Stimulated activated naive CD4-positive, alpha-beta T cell treated with Interleukin-2 at 50 U/mL for 16 hours (primary cell): ENCODE data around the gene PRDX4.
"Not testable (repeated sequence)": the region's sequence is repeated elsewhere in the genome, so short reads cannot be mapped to it uniquely, and the experiment has no call there.

ENCODE experiments used
- DNase-seq: peaks from one replicate; lab custom pipeline; 2025; lab: John Stamatoyannopoulos, UW

The PRDX4 gene

DNA sequence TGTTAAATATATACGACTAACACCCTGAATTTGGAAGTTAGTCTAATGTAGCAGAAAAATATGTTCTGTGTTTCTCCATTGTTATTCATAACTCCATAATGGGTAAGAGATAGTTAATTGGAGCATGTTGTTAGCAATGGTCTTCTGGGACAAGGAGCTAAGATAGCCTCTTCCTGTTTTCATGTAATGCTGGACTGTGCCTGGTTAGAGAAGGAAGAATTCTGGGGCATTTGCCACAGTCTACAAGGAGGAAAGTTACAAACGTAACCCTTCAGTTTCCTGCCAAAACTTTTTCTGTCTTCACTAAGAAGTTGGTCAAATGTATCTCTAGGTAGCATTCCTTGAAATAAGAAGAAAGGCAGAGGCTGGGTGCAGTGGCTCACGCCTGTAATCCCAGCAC lies 5.8 kb downstream of the PRDX4 start:
- no peak for DNase-seq

DNA sequence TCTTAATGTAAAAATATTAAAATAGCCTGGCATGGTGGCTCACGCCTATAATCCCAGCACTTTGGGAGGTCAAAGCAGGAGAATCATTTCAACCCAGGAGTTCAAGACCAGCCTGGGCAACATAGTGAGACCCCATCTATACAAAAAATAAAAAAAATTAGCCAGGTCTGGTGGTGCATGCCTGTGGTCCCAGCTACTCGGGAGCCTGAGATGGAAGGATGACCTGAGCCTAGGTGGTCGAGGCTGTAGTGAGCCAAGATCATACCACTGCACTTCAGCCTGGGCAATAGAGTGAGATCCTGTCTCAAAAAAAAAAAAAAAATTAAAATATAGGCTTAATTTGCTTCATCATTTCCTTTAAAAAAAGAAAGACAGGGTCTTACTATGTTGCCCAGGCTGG lies 9.2 kb downstream of the PRDX4 start:
- not testable (repeated sequence) for DNase-seq

DNA sequence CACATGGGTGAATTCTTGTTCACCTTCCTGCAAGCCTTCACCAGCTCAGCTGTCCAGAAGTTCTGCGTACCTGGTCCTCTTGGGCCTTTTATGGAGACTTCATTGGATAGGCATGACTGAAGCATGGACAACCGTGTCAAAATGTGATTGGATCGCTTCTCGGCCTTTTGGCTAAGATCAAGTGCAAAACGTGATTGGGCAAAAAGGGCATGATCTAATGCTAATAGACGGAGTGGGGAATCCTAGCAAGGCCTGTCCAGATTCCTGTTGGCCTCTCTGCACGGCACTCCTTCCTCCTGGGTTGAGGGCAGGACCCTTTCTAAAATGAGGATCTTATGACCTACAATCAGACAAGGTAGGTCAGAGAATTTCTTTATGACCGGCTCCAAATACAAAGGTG lies 24.9 kb downstream of the PRDX4 start:
- no peak for DNase-seq

DNA sequence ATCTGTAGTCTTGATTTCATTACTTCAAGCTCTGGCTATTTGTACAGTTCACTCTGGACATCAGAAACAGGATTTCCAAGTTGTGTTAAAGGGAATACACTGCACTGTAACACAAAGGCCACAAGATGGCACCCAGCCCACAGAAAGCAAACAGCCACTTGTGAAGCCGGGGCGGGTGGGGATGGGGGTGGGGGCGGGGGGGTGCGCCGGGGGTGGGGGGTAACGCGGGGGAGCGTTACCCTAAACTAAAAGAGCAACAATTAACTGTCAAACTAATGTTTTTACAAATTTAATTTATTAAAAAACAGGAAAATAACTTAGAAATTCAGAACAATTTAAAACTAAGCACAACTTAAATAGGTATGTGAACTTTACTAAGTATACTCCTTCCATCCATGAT lies 27.3 kb downstream of the PRDX4 start:
- no peak for DNase-seq

DNA sequence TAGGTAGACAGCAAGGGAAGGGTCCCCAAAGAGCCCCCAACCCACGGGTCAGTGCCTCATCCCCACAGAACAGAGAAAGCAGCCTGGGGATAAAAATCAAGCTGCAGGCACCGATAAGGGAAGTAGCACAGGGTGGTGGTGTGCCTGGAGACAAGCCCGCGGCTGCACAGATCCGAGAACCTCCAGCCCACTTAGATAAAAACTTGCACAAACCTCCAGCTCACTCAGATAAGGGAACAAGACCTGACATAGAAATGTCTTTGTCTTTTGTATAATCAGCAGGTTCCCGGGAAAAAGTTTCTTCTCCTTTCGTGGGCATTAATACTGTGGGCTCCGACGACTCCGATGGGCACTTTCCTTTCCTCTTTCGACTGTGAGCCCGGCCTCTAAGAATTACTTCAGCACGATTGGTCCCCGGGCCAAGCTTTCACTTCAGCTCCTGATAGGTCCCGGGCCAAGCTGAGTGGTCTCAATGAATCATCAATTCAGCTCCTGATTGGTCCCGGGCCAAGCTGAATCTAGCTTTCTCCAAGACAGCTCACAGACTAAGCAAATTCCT lies 32.4 kb downstream of the PRDX4 start:
- DNase-seq = no peak

DNA sequence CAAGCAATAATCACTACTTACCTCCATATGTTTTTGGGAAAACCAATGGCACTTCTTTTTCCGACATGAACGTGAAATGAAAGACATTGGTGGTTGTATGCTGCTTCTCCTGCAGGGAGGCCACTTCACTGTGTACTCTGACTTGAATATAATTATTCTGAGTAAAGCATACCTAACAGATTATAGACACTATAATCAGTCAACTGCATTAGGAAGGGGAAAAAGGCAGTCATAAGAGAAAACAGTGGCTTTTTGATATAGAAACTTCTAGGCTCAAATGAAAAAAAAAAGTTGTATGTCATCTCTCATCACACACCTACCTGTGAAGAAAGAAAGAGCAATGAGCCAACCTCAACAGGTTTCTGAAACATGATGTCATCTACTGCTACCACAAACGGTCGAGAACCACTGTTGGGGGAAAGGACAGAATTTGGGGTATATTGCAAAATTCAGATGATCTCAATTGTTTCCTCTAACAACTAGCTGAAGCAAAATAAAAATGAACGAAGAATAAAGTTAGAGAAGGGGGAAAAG lies 37.4 kb downstream of the PRDX4 start:
- DNase-seq = no peak

DNA sequence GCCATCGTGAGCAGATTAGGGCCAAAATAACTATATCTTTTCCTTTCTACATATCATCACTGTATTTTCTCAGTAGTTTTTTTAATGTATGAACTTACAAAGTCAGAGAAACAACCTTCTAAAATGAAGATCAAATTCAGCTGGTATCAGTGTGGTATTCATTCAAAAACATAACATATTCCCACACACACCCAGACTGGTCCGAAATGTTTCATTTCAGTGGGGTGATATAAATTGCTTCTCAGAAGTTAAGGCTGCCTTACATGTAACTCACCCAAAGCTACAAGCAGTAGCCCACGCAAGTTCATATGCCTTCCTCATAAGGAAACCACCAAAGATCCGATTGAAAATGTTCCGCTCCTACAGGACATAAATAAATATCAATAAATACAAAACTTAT lies 37.9 kb downstream of the PRDX4 start:
- DNase-seq = no peak

DNA sequence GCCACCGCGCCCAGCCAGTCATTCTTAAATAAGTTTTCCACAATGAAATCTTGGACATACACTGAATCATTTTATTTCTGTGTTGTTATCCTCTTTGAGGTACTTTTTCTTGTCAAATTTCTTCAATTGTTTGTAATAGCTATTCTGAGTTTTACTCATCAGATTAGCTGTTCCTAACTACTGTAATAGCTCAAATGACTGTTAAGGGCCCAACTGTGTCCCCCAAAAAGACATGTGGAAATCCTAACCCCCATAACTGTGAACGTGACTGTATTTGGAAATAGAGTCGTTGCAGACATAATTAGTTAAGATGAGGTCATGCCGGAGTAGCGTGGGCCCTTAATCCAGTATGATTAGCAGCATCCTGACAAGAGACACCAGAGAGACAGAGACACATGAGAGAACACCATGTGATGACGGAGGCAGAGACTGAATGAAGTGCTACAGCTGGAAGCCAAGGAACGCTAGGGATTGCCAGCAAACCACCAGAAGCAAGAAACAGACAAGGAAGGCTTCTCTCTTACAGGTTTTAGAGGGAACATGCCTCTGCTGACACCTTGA lies 52.9 kb downstream of the PRDX4 start:
- no peak for DNase-seq

DNA sequence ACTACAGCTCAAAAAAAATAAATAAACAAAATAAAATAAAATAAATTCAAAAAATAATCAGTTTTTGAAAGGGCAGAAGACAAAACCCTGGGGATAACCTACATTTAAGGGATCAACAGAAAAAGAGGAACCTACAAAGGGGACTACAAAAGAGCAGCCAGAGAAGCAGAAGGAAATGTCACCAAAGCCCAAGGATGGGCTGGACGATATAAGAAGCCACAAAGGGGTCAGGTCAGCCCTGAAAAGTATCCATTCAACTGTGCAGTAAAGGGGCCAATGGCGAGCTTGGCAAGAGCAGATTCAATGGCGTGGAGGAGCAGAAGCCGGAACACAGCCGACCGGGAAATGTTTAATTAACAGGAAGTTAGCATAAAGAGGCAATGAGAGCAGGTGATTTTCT lies 58.9 kb downstream of the PRDX4 start:
- no peak for DNase-seq

DNA sequence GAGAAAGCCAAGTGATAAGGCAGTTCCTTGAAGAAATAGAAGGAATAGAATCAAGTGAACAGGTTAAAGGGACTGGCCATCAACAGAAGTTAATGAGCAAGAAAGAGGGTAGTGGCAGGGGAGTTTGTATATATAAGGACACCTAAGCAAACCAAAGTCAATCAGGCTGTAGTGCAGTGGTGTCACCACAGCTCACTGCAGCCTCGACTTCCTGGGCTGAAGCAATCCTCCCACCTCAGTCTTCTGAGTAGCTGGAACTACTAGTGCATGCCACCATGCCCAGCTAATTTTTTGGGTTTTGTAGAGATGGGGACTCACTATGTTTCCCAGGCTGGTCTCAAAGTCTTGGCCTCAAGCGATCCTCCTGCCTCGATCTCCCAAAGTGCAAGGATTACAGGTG lies 59.9 kb downstream of the PRDX4 start:
- DNase-seq = no peak

DNA sequence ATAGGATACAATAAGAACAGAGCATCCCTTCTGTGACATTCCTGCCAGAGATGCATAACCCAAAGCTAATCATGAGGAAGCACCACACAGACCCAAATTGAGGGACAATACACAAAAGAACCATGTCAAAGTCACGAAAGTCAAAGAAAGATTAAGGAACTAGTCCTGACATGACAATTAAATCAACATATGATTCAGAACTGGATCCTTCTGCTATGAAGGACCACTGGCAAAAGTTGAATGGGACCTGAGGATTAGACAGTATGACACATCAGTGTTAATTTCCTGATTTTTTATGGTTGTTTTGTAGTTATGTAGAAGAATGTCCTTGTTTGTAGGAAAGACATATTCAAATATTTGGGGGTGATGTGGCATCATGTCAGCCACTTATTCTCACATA lies 61.9 kb downstream of the PRDX4 start:
- no peak for DNase-seq

DNA sequence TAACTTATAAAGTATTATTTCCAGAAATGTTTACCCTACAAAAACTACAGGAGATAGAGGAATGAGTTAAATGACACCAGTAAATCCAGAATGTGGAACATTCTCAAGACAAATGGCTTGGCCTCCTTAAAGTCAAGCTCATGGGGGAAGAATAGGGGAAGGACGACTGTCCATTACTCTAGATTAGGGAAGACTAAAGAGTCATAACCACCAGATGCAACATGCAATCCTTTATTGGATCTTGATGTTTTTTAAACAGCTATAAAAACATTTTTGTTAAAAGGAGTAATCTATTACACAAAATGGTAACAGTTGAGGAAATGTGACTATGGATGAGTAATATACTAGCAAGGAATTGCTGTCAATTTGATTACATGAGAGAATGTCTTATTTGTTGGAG lies 64.7 kb downstream of the PRDX4 start:
- DNase-seq = no peak

DNA sequence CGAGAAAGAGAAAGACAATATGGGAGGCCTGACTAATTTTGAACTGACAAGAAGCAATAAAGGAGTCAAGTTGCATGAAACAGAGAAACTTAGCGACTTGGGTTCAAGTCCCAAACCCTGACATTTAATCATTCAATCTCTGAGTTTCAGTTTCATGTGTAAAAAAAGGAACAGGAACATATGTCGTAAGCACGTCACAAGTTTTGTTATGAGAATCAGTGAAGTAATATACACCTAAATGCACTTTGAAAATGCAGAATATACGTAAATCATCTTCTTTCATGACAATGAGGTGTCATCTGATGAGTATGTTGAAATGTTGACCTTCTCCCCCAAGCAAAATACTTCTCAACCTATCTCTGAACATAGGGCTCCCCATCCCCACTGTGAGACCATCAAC lies 65.4 kb downstream of the PRDX4 start:
- DNase-seq = no peak
